PFSK-1 (cell line): Measurements from ENCODE around the gene RPL31.

ENCODE experiments used
- POLR2AphosphoS5 ChIP-seq: IDR thresholded peaks from 2 replicates; pipeline ENCODE4 v1.6.1; 2012; ENCODE audit warnings: low read depth, mild to moderate bottlenecking, control low read depth, low read length, moderate library complexity
- SIN3A ChIP-seq: IDR thresholded peaks from 2 replicates; pipeline ENCODE4 v1.6.1; 2012; ENCODE audit warnings: mild to moderate bottlenecking, low read length, moderate library complexity, borderline replicate concordance; ENCODE audit not compliant: insufficient read depth
- TAF1 ChIP-seq: IDR thresholded peaks from 2 replicates; pipeline ENCODE4 v1.6.1; 2012; ENCODE audit warnings: low read length, control low read depth, borderline replicate concordance; ENCODE audit not compliant: insufficient read depth
- TF ChIP-seq, protein P1 (sequence below), 2 experiments: IDR thresholded peaks; 2 replicates each; pipeline versions ENCODE4 v1.6.1 to v1.8.0; 2011 to 2012; ENCODE audit warnings: low read depth in 2 of 2, low read length in 2 of 2, control low read depth in 1 of 2, inconsistent platforms in 1 of 2, mild to moderate bottlenecking in 1 of 2, moderate library complexity in 1 of 2; ENCODE audit not compliant: insufficient read depth in 1 of 2

- TF ChIP-seq, protein P1, sequence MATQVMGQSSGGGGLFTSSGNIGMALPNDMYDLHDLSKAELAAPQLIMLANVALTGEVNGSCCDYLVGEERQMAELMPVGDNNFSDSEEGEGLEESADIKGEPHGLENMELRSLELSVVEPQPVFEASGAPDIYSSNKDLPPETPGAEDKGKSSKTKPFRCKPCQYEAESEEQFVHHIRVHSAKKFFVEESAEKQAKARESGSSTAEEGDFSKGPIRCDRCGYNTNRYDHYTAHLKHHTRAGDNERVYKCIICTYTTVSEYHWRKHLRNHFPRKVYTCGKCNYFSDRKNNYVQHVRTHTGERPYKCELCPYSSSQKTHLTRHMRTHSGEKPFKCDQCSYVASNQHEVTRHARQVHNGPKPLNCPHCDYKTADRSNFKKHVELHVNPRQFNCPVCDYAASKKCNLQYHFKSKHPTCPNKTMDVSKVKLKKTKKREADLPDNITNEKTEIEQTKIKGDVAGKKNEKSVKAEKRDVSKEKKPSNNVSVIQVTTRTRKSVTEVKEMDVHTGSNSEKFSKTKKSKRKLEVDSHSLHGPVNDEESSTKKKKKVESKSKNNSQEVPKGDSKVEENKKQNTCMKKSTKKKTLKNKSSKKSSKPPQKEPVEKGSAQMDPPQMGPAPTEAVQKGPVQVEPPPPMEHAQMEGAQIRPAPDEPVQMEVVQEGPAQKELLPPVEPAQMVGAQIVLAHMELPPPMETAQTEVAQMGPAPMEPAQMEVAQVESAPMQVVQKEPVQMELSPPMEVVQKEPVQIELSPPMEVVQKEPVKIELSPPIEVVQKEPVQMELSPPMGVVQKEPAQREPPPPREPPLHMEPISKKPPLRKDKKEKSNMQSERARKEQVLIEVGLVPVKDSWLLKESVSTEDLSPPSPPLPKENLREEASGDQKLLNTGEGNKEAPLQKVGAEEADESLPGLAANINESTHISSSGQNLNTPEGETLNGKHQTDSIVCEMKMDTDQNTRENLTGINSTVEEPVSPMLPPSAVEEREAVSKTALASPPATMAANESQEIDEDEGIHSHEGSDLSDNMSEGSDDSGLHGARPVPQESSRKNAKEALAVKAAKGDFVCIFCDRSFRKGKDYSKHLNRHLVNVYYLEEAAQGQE (IDR thresholded peaks at IDR 0.05; ENCODE audit: insufficient read depth in 1 of 2, low read depth in 2 of 2, low read length in 2 of 2): no peak
- TF ChIP-seq SIN3A (no peak), POLR2AphosphoS5 (no peak), TAF1 (no peak)
These were observed 20.1 kb downstream of the RPL31 start for GRCh38 chr2:101022221-101022620.
